Mesodermal cell (in vitro differentiated cells): ENCODE measurements around the gene ALS2.
"Not testable (repeated sequence)": the region's sequence is repeated elsewhere in the genome, so short reads cannot be mapped to it uniquely, and the experiment has no call there.

Source experiments
- H3K27ac ChIP-seq: 2 replicates; pipeline ENCODE4 v1.7.0; 2013; ENCODE audit warnings: mild to moderate bottlenecking, low read depth, low read length, moderate library complexity; ENCODE audit not compliant: severe bottlenecking
- H3K36me3 ChIP-seq: 2 replicates; pipeline ENCODE4 v1.7.1; 2013; ENCODE audit warnings: mild to moderate bottlenecking, low read length, moderate library complexity; ENCODE audit not compliant: control insufficient read depth, insufficient read depth
- H3K4me1 ChIP-seq: one replicate; pipeline ENCODE4 v1.7.1; 2013; ENCODE audit warnings: mild to moderate bottlenecking, low read length; ENCODE audit not compliant: insufficient read depth, control insufficient read depth, poor library complexity, severe bottlenecking
- H3K4me3 ChIP-seq: 2 replicates; pipeline ENCODE4 v1.7.0; 2013; ENCODE audit warnings: low read length, control low read depth, mild to moderate bottlenecking; ENCODE audit not compliant: insufficient read depth, poor library complexity, severe bottlenecking; ENCODE audit errors: extremely low read depth
- H3K9me3 ChIP-seq: 2 replicates; pipeline ENCODE4 v1.7.1; 2013; ENCODE audit warnings: mild to moderate bottlenecking, low read length, moderate library complexity; ENCODE audit not compliant: control insufficient read depth
- WGBS, 2 experiments: methylation state at CpG; one replicate each; pipeline ENCODE4 v1.1.5; 2013; ENCODE audit warnings: missing lambda C conversion rate in 2 of 2; ENCODE audit not compliant: insufficient coverage in 2 of 2; 5-methylcytosine and 5-hydroxymethylcytosine counted together

Gene ALS2

DNA sequence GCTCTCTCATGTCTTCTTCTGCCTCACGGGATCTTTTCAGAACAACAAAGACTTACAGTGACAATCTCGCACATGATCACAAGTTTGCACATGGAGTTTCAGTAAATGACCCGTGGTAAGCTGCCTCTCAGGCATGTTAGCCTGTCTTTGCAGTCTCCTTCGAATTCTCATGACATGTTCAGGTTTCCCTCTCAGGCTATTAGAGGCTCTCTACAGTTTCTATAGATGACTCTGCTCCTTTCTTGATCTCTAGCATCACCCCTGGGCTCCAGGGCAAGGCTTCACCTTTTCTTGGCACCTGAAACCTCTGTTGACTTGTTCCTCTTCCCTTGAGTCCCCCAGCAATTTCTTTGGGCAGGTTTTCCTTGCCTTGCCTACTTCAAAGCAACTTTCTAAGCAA, 105.3 kb downstream of the ALS2 start:
- no peaks in the 10 kb centered on the region for H3K9me3 ChIP-seq
- no peaks in the 10 kb centered on the region for H3K36me3 ChIP-seq
- no peak overlapping the region for H3K4me3 ChIP-seq
- WGBS, 2 experiments: 94 to 95% methylated on average over 4 of the region's 4 CpGs
- H3K27ac ChIP-seq: no peak overlapping the region
- H3K4me1 ChIP-seq: no peaks in the 10 kb centered on the region

DNA sequence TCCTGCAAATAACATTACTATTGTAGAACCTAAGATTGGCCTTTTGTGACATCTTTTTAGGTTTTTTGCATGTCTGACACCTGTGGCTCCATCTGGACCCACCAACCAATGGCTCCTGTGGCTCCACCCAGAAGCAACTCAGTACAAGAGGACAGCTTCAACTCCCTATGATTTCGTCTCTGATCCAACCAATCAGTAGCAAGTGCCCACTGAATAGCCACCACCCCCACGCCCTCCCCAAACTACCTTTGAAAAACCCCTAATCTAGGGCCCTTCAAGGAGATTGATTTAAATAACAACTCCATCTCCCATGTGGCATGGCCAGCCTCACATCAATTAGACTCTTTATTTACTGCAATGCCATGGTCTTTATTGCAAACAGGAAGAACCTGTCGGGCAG, 105.9 kb downstream of the ALS2 start:
- no peaks in the 10 kb centered on the region for H3K4me1 ChIP-seq
- H3K9me3 ChIP-seq: no peaks in the 10 kb centered on the region
- H3K27ac ChIP-seq: no peak overlapping the region
- no peaks in the 10 kb centered on the region for H3K36me3 ChIP-seq
- WGBS, 2 experiments: 83 to 94% methylated on average over 2 of the region's 3 CpGs
- H3K4me3 ChIP-seq: no peak overlapping the region

DNA sequence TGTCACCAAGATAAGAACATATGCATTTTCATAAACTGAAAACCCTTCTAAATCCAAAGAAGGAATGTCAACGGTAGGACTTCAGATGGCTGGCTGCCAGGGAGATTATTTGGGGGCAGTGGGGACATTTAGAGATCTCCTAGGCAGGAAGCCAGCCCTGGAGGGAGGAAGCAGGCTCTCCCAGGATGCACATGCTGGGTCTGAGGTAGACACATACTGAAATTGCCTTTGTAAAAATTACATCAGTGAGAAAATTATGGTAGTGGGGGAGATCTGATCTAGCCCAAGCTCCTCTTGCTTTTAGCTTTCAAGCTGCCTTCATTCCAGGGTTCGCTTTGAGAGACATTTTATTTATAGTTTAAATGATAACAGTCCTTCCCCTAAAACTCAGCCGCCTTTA, 106.4 kb downstream of the ALS2 start:
- no peaks in the 10 kb centered on the region for H3K4me1 ChIP-seq
- 80% methylated on average over 1 of the region's 3 CpGs; no CpG with 5 or more reads in 1 of the 2 experiments for WGBS, 2 experiments
- H3K27ac ChIP-seq: no peak overlapping the region
- no peaks in the 10 kb centered on the region for H3K9me3 ChIP-seq
- H3K4me3 ChIP-seq: no peak overlapping the region
- no peaks in the 10 kb centered on the region for H3K36me3 ChIP-seq

DNA sequence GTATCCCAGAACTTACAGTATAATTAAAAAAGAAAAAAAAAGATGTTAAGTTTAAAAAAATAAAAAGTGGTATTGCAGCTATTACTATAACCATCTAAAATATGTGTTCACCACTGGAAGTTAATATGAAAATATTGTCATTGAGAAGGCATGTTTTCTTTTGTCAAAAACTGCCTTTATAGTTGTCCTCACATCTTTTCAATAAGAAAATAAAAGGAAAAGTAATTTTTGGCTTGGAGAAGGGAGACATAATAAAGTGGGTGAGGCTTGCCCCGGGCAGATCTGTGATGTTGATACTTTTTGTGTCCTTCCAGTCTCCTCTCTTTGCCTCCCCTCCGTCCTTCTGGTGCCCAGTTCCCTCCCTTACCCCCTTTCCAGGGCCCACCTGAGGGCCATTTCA, 107.2 kb downstream of the ALS2 start:
- WGBS, 2 experiments: 75% methylated on average over 1 of the region's 2 CpGs; no CpG with 5 or more reads in 1 of the 2 experiments
- no peak overlapping the region for H3K4me3 ChIP-seq
- H3K4me1 ChIP-seq: no peaks in the 10 kb centered on the region
- no peak overlapping the region for H3K27ac ChIP-seq
- H3K9me3 ChIP-seq: no peaks in the 10 kb centered on the region
- no peaks in the 10 kb centered on the region for H3K36me3 ChIP-seq

DNA sequence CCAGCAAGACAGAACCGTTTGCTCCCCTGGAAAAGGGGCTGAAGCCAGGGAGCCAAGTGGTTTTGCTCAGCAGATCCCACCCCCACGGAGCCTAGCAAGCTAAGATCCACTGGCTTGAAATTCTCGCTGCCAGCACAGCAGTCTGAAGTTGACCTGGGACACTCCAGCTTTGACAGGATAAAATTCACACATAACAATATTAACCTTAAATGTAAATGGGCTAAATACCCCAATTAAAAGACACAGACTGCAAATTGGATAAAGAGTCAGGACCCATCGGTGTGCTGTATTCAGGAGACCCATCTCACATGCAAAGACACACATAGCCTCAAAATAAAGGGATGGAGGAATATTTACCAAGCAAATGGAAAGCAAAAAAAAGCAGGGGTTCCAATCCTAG, 109.5 kb downstream of the ALS2 start:
- H3K4me3 ChIP-seq, H3K27ac ChIP-seq, H3K36me3 ChIP-seq, H3K9me3 ChIP-seq, H3K4me1 ChIP-seq: not testable (repeated sequence)
- WGBS, 2 experiments: 36 to 50% methylated on average over 2 of the region's 4 CpGs

DNA sequence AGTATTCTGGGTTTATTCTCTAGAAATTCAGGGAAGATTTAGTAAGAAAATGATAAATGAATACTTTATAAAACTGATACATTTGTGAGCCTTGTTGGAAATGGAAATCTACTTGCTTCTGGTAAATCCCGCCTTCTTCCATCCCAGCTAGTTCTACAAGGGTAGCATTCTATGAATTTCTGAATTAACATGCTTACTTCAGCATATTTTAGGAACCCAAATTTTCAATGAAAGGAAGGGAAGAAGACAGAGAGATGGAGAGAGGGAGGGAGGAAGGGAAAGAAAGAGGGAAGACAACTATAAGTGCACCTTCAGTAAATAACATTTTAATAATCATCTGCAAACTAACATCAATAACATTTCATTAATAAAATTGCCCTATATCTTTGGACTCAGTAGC, 110.9 kb downstream of the ALS2 start:
- Histone ChIP-seq H3K36me3 (no peaks in the 10 kb centered on the region), H3K4me3 (no peak overlapping the region), H3K27ac (no peak overlapping the region), H3K9me3 (no peaks in the 10 kb centered on the region), H3K4me1 (no peaks in the 10 kb centered on the region)
- no CpG with 5 or more reads among the region's 1 CpG for WGBS, 2 experiments

DNA sequence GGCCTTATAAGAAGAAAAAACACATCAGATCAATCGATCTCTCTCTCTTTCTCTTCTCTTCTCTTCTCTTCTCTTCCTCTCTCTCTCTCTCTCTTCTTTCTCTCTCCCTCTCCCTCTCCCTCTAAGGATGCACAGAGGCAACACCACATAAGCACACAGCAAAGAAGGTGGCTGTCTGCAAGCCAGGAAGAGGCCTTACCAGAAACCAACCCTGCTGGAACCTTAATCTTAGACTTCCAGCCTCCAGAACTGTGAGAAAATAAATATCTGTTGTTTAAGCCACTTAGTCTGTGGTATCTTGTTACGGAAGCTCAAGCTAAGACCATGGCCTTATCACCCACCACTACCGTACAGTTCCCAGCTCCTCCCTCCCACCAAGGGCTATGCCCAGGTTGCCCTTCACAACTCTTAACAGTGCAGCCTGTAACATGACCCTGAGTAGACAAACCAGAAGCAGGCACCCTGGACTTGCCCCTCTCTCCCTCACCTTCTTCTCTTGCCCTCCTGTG, 112.3 kb downstream of the ALS2 start:
- 86 to 92% methylated on average over 1 to 2 of the region's 3 CpGs for WGBS, 2 experiments
- H3K4me3 ChIP-seq: no peak overlapping the region
- no peaks in the 10 kb centered on the region for H3K4me1 ChIP-seq
- H3K9me3 ChIP-seq: no peaks in the 10 kb centered on the region
- H3K36me3 ChIP-seq: no peaks in the 10 kb centered on the region
- no peak overlapping the region for H3K27ac ChIP-seq

DNA sequence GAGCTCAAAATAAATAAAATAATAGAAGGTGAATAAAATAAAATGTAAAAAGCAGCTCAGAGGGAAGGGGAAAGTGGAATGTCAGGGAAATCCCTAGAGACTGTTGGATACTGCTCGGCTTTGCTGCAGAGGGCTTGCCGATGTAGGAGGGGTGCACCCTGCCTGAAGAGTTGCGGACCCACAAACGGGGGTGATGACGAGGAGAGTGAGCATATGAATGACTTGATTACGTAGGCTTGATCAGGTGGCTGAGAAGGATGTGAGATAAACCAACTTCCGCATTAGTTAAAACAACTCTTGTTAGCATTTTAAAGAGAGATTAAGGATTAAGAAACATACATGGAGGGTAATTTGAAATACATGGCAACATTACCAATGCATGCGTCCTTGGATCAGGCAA, 116.4 kb downstream of the ALS2 start:
- H3K9me3 ChIP-seq: no peaks in the 10 kb centered on the region
- no peak overlapping the region for H3K27ac ChIP-seq
- 87 to 92% methylated on average over 7 to 8 of the region's 8 CpGs for WGBS, 2 experiments
- H3K4me1 ChIP-seq: no peaks in the 10 kb centered on the region
- H3K4me3 ChIP-seq: no peak overlapping the region
- H3K36me3 ChIP-seq: no peaks in the 10 kb centered on the region

DNA sequence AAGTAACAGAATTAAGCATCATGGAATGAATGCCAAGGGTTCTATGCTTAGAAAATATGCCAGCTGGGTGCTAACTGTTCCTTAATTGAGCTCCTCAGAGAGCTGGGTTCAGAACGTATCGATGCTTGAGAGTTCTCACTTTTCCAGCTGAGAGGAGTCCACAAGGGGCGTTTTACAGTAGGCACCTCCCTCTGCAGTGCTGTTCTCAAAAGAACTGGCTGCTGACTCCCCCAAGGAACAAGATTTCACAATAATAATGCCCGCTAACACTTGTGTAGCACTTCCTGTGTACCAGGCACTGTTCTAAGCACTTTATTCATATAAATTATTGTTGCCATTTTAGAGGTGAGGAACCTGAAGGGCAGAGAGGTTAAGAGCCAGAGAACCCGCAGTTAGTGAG, 119.4 kb downstream of the ALS2 start:
- no peaks in the 10 kb centered on the region for H3K9me3 ChIP-seq
- no peak overlapping the region for H3K27ac ChIP-seq
- 67 to 68% methylated on average over 3 to 4 of the region's 5 CpGs for WGBS, 2 experiments
- peaks cover 4% of the 10 kb centered on the region for H3K4me1 ChIP-seq
- no peaks in the 10 kb centered on the region for H3K36me3 ChIP-seq
- no peak overlapping the region for H3K4me3 ChIP-seq

DNA sequence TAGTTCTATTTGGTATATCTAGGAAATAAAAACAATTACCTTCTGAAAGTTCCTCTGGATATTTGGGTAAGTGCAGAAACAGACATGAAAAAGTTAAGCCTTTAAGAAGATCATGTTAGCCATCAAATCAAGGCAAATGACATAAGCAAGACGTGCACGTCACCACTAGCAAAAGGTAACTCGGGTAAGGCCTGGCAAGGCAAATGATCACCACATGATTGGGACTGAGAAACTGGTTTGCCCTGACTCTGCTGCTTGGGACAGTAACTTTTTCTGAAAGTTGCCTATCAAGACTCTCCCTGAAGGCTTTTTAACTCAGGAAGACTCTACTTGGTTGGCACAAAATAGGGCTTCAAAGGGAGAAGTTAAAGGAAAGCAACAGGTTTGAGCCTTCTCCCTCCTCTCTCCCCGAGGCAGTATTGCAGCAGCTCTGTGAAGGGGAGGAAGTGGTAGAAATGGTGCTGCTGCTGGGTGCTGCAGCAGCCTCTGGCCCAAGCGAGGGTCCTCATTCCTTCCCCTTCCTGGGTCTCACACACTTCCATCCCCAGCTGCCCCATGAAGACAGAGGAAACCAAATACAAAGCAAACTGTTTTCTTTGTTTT, 120.3 kb downstream of the ALS2 start:
- Histone ChIP-seq H3K4me3 (no peak overlapping the region), H3K4me1 (peaks cover 4% of the 10 kb centered on the region), H3K36me3 (no peaks in the 10 kb centered on the region), H3K9me3 (no peaks in the 10 kb centered on the region), H3K27ac (no peak overlapping the region)
- WGBS, 2 experiments: 85 to 89% methylated on average over 3 to 4 of the region's 5 CpGs

DNA sequence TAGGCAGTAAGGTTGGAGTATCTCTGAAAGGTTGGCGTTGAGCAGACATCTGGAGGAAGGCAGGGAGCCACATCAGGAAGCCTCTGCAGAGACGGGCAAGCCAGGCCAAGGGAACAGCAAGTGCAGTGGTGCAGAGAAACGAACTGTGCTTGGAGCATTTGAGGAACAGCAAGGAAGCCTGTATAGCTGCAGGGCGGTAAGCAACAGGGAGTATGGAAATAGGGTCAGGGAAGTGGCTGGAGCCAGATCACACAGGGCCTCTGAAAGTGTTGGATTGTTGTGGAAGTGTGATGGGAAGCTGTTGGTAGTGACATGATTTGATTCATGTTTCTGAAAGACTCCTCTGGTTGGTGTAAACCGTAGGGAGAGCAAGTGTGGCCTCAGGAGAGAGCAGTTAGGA, 124.0 kb downstream of the ALS2 start:
- no peaks in the 10 kb centered on the region for H3K36me3 ChIP-seq
- no peak overlapping the region for H3K27ac ChIP-seq
- H3K4me3 ChIP-seq: no peak overlapping the region
- no peaks in the 10 kb centered on the region for H3K9me3 ChIP-seq
- 69 to 73% methylated on average over 5 of the region's 5 CpGs for WGBS, 2 experiments
- H3K4me1 ChIP-seq: peaks cover 16% of the 10 kb centered on the region
